NCI-H1105 (cell line): ENCODE measurements around the gene MACROH2A1.

ENCODE experiments used
- DNase-seq: peaks from one replicate; lab custom pipeline; 2025; lab: John Stamatoyannopoulos, UW

Gene MACROH2A1

DNA sequence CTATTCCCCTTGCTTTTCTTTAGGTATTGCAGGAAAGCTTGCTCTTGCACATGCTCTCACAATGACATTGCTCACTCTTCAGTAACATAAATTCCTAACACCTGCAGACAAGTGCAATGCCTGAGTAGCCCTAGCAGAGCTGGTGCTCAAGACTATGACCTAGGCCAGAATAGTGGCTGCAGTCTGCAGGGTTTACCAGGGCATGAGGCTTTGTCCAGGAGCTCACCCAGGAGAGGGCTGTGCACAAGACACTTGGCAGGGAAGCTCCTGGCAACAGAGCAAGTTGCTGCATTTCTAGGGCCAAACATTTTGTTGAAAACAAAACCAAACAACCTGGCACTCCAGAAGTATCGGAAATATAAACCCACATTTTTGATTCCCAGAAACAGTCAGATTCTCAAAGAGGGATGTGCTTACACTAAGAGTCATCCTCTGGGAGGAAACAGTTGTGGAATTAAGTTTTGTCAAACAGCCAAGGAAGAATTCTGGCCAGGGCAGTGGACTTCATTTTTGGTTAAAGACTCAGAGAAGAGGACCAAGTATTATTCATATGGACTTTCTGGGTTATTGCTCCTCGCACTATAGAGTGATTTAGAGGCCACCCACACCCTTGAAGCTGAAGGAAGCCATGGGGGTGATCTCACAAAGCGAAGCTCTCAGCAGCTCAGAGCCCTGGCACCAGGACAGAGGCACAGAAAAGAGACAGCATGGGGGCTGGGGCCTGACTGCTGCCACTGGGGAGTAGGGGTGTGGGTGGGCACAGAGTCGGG is 44.9 kb downstream of the MACROH2A1 start:
- DNase-seq: no peak

DNA sequence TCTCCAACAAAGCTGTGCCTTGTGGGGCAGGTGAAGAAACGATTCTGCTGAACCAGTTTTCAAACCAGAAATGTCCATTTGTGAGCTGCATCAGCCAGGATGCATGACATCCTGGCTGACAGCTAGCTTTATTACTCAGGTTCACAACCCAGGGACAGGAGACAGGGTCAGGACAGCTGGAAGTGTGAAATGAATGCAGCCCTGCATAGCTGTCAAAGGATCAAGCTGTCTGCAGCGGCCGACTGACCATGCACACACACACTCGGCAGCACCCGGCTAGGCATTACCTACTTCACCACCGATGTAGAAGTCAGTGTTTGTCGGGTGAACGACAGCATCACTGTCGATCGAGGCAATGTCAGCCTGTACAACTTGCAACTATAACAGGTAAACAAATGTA is 48.5 kb downstream of the MACROH2A1 start:
- no peak for DNase-seq

DNA sequence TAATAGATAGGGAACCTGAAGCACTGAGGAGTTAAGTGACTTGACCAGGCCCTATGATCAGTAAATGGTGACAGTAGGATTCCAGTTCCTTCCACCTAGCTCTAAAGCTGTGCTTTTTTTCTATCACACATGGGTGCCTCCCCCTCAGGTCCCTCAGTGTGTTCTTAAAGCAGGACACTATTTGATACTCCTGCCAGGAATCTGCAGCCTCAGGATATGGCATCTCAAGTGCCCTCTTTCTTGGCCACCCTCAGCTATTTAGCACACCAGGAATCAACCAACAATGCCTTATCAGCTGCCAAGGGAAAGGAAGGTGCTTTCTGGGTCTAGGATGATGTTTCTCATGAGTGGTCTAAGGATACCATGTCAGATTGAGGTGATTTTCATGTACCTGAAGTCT is 49.1 kb downstream of the MACROH2A1 start:
- DNase-seq: no peak

DNA sequence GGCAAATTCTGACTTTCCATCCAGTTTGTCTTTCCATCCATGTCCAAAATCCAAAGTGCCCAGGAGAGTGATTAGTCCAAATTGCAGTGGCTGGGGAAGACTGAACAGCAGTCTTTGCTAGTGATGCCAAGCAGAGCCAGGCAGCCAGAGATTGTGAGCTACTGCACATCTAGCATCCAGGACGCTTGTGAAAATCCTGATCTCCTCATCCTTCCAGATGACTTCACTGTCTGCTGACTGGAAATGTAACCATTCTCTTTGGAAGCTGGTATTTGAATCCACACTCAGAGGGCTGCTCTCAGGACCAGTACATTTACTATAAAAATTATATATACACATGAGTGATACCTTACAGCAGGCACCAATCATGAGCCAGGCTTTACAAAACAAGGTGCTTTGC is 49.6 kb downstream of the MACROH2A1 start:
- no peak for DNase-seq

DNA sequence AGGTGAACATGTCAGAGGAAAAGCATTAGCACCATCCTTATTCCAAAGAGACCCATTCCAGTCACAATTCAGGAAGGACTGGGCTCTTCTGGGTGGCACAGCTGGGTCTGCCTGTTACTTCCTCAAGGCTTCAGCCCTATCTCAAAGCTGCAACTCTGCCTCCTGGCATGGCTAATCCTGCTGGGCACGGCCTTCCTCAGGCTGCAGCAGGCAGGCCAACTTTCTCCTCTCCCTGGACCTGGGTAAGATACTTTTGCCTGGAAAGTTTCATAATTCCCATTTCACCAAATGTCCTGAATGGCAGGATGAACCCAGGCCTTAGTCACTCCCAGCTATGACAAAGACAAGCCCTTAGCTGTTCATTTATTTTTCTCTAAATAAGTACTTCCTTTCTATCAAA is 50.1 kb downstream of the MACROH2A1 start:
- DNase-seq: no peak

DNA sequence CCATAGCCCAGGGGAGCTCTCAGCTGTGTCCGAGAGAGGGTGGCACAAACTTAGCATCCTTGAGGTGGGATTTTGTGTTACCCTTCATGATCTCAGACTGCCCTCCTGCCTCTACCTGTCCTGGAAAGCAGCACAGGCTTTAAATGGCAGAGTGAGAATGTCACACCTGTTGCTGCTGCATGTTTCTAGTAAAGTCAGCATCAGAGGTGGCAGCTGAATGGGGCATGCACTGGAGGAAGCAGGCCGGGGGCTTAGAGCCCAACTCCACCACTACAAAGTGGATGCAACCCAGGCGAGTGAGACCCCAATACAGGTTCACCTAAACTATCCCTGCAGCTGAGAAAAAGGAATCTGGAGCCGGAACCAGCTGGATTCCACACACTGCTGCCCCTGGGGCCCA is 51.6 kb downstream of the MACROH2A1 start:
- DNase-seq: no peak

DNA sequence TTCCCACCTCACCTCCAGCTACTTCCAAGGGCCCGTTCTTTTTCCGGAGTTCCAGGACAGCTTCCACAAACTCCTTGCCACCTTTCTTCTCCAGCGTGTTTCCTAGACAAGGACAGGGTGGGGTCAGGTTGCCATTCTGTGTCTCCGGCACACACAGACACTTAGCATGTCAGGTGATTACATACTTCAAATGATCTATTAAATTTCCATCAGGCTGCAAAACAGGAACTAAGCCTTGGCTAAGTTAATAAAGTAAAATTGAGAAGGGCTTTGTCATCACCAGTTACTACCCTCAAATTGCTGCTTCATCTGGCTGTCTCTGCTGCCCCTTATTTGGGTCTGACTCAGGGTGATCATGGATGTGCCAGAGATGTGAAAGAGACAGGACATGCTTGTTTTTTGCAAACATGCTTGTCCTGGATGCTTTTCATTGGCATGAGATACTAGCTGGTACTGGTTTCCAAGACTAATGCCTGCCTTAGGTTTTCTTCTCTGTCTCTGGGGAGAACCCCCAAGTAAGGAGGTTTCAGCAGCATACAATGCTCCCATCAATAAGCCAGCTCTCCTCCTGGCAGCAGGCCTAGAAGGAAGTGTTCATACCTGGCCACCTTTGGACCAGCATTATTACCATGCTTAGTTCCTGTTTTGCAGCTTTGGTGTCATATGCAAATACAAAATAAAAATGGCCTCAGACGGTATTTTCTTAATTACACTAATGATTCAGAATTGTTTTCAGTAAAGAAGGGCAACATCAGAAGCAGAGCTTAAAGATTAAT is 52.9 kb downstream of the MACROH2A1 start:
- DNase-seq: no peak

DNA sequence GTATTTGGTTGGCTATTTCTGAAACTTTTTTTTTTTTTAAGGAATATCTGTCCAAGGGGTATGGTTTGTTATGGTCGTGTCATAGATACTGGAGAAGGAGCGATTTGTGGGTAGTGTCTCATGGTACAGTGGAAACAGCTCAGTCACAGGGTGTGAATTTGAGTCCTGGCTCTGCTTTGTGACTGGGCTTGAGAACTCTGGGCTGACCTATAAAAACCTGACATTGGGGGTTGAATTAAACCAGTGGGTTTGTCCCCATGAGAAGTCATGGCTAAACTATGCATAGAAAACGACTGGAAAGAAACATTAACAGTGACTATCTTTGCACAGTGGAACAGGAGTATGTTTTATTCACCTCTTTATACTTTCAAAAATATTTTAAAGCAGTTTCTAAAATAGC is 54.7 kb downstream of the MACROH2A1 start:
- no peak for DNase-seq

DNA sequence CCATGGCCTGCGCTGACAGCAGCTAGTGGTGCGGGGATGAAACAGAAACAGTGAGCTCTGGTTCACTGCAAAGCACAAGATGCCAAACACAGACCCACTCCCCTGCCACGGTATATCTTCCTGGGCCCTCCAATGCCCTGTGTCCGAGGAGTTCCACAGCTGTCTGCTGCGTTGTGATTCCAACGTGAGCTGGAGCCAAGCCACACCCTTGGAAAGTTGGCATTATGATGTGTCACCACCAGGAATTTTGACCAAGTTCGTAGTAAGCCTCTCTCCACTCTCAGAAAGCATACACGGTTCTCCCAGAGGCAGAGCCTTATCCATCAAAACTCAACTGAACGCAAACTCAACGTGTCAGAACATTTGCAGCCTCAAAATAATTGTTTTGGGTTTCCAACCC is 55.6 kb downstream of the MACROH2A1 start:
- DNase-seq: no peak

DNA sequence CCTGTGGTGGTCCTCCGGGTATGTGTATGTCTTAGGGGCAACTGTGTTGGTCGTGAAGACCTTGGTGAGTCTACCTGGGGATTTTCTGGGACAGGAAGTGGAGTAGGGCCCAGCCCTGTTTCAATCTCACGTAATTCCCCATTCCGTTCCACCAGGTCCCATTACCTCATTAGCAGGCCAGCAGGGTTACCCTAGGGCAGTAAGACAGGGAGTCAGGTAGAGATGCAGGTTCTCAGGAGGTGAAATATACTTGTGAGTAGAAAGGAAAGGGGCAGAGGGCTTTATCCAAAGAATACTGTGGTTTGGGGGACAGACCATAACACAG is 56.5 kb downstream of the MACROH2A1 start:
- DNase-seq: no peak

DNA sequence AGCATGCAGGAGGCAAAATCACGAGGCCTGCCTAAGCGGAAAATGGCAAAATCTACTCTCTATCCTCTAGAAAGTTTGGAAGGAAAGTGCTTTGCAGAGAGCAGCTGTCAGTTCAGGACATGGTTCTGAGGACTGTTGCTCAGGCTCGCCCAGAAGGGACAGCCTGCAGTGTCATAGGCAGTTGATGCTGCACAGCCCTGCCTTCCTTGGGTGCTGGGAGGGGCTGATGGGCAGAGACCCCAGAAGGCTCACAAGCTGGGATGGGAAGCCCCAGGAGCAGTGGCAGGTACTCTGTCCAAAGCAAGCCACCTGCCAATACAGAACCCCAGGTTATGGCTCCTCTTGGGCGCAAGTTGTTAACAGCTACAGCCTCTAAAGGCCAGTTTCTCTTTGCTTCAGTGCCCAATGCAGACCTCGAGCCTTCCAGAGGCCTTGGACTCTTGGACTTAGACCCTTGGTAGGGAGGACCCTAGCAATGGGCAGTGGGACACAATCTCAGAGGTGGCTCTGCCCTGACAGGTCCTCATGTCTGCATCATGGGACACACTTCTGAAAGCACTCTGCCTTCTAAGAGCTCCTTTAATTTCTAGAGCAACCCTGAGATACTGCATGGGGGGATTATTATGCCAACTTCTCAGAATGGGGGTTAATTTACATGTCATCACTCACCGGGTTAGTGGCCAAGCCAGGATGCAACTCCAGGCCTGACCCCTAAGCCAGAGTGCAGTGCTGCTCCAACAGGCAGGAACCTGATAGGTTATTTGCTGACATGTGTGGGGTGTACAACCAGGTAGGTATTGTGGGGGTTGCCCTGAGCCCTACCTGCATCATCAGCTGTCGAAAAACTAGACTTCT is 57.1 kb downstream of the MACROH2A1 start:
- DNase-seq: no peak

DNA sequence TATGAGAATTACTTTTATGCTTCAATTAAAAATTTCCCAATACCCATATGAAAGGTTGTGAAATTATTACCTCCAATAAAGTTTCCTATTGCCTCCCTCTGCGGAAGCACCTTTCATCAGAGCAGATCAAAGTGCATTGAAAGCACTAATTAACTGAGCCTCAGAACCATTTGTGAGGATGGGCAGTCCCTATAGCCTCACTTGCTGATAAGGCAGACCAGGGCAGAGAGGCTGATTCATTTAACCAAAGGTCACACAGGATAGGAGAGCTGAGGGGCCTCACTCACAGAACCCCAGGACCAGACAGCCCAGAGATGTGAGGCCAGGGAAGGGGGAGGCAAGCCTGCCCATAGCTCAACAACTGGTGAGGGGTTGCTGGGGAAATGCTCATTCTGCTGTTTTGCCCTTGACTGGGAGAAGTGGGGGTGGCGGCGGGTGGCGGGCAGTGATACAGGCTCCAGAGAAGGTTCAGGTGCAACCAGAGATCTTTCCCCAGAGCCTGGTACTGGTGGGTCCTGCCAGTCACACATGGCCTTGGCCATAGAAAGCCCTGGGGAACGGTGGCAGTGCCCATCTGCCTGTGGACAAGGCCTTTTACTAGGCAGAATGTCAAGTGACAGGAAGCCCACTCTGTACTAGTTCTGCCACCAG is 57.9 kb downstream of the MACROH2A1 start:
- no peak for DNase-seq

DNA sequence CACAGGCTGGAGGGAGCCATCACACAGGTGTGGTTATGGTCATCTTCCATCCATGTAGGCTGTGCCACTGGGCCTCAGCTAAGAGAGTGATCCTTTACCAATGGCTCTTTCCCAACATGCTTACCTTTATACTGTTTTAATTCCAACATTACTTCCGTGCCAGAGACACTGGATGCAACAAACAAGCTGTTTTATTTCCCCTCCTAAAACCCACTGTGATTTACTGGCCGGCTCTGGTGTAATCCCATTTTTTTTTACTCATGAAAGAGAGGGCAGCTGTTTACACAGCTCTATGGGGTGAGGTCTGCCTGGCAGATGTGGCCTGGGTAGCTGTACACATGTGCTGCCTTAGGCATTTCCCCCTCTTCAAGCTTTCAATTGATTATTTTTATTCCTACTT is 58.5 kb downstream of the MACROH2A1 start:
- no peak for DNase-seq

DNA sequence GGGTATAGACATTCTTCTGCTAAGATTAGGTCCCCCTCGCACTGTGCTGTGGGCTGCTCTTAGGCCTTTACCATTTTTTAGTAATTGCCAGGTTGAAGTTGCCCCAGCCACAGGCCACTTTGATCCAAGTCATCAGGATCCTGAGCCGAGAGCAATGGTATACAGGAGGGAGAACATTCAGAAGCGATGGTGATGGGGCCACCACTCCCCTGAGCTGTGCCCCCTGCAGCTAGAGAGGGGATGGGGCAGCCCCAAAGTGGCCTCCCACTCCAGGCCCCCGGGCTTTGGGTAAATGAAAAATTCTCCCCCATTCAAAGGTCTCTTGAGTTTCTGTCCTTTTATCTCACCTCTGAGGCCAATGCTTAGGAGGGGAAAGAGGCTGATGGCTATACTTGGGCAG is 59.4 kb downstream of the MACROH2A1 start:
- DNase-seq: no peak

DNA sequence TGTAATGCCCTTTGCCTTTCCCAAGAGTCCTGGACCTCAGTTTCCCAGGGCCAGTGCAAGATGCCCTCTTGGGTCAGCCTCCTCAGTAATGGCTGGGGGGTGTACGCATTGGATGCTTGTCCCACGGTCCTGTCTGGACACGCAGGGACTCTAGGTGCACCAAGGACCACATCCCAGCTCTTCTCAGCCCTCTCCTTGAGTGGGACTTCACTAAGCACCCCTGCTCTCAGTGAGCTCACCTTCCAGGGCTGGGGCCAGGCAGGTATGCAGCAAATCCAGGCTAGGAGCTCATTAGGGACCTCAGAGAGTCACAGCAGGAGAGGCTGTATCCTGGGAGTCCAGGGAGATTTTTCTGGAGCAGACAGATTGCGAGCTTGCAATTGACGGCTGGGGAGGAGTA is 59.8 kb downstream of the MACROH2A1 start:
- DNase-seq: no peak

DNA sequence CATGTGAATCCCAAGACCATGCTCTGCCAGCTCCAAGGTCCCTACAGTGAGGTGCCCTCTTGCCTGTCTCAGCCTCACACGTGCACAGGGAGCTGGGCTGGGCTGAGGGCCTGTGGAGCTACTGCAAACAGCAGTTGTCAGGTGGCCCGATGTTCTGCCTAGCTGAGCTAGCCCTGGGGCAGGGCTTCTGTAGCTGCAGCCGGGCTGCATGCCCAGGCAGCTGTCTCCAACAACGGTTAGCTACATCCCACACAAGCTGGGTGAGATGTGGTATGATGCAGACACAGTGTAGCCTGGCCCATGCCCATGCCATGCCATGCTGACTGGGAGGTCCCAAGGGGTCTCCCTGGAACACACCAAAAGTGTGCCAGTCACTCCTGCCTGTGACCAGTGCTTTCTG is 62.0 kb downstream of the MACROH2A1 start:
- DNase-seq: no peak

DNA sequence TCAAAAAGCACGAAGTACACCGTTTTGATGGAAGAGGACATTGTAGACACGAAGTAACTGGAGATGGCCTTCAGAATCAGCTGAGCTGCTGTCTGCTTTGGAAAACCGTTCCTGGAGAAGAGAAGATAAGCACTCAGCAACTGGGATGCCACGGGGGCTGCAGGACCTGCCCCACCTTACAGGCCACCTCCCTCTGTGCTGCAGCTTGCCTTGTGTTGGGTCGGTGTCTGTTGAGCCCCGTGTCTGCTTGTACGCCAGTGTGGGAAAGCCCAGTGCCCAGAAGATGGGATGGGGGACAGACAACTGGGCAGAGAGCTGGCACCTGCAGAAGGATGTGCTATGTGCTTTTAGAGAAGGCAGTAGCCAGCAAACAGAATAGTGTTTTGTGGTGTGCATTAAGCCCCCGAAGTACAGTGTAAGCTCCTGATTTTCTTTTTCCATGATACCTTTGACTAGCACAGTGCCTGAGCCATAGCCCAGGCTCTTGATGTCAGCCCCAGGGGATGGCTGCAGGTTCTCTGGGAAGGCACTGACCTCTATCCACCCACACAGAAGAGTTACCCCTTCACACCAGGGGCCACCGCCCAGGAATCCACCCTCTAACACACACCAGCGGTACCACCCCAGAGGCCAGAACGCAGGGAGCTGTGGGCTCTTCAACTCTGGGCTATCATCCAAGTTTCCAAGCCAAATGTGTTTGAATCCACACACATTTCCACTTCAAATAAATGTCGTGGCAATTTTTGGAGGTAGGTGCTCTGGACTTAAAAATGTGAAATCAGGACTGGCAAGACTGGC is 63.8 kb downstream of the MACROH2A1 start:
- DNase-seq: no peak

DNA sequence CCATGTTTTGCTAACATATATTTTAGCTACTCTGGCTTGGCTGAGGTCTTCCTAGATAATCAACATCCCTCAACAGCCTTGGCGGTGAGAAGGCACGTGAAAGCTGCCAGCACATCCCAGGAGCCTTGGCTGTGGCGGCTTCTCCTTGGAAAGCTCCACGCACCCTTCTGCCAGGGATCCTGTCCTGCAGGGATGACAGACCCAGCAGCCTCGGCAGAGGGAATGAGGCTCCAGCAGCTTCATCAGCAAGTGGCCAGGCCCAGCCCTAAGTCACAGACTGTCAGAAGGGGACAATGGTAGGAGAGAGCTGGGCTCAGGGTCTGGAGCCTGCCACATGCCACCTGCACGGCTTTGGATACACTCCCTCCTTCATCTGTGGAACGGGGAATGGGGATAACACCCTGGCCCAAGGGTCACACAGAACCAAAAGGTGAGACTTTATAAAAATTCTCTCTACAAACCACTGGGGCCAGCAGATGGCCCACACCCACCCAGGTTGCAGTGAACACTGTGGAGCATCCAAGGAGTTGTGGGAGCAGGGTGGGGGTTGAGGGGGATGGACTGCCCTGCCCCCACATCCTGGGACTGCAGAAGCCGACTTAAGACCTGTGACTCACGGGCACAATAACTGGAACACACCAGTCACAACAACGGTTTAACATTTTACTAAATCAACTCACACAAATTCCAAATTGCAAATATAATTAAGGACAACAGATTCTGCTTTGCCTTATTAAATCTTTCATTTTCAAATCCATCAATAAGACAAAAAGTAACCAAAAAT is 65.1 kb downstream of the MACROH2A1 start:
- no peak for DNase-seq

DNA sequence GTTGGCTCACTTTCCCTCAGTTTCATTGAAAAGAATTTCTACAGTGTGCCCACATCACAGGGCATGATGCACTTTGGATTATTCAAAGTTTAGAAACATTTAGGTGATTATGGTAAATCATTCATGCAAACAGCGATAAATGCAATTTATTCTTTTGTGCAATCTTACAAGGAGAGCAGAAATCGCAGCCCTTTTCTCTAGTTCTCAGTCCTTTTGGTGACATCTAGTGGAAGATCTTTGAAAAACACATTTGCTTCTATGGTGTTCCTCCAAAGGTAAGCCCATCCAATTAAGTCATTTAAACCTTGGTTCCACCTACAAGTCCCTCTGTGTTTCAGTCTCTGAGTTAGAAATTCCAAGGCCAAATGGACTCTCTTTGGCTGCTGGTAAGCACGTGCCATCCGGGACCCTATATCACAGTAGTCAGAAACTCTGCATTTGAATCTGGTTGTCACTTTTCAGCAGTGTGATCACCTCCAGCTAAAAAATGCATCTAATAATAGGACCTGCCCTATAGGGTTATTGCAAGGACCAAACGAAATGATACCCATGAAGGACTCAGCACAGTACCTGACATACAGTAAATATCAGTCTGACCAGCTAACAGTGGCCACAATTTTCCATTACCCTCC is 66.4 kb downstream of the MACROH2A1 start:
- peak; percentile 14 for DNase-seq

DNA sequence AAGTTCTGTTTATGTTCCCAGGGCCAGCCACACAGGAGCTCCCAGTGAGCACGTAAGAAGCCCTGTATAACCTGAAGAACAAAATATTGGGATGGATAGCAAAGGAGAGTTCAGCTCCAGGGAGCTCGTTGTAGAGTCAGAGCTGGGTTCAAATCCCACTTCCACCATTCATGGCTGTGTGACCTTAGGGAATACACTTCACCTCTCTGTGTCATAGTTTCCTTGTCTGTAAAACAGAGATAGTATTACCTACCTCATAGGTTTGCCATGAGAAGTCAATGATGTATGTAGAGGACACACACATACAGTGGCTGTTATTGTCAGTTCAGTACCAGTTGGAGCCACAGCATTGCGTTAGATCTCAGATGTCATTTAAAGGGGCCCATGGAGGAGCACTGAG is 67.4 kb downstream of the MACROH2A1 start:
- DNase-seq: no peak
